Kidney glomerular epithelial cell (primary cell): ENCODE data around the gene TFB1M.
A peak's percentile ranks its signal among the peaks of the same experiment; 100 is the strongest.
"Not testable (repeated sequence)": the region's sequence is repeated elsewhere in the genome, so short reads cannot be mapped to it uniquely, and the experiment has no call there.

Source experiments
- DNase-seq: peaks from one replicate; lab custom pipeline; 2025; lab: John Stamatoyannopoulos, UW

TFB1M gene

DNA sequence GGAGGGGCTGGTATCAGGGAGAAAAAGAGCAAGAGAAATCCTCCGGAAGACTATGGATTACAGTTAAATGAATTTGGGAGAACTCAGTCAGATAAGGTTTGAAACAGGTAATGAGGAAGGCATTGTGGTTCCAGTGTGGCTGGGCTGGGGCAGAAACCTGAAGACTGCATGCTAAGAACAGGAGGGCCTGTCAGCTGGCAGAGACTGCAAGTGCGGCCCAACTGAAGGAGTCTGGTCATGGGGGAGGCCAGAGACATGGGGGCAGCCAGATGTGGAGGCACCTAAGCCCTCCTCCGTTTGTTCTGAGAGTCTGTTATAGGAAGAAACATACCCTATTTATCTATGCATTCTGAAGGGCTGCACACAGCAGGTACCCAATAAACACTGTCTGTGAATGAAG is 16.6 kb downstream of the TFB1M start:
- DNase-seq: no peak

- no peak for DNase-seq
These were observed 21.6 kb downstream of the TFB1M start for GRCh38 chr6:155292711-155293110.

- no peak for DNase-seq
These were observed 23.0 kb downstream of the TFB1M start for GRCh38 chr6:155291291-155291690.

- DNase-seq: no peak
These were observed 23.8 kb downstream of the TFB1M start for GRCh38 chr6:155290491-155290890.

GRCh38 chr6:155287762-155288161 is 26.5 kb downstream of the TFB1M start:
- DNase-seq: no peak

- DNase-seq: no peak
These were observed 29.5 kb downstream of the TFB1M start for GRCh38 chr6:155284775-155285174.

DNA sequence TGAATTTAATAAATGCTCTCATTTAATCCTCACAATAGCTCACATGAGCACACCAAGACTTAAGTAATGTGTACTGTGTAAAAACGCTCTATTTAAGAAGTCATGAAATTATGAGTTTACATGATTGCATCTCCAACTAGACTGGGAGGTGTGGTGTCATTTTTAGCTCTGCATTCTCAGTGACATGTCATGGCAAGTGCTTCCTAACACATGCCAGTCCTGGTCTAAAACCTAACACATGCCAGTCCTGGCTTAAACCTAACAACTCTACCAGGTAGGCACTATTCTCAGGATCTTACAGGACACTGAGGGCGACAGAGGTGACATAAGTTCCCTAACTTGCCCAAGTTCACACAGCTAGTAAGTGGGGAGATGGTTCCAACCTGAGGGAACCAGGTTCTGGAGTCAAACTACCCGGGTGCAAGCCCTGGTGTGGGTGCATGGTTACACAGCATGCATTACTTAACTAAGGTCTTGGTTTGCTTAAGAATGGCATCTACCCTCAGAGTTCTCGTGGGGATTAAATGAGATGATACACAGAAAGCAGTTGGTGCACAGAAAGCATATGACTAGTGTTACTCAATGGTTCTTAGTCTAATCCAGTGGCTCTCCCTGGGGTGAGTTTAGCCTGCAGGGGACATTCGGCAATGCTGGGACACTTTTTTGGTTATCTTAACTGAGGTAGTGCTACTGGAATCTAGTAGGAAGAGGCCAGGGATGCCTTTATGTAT is 35.8 kb downstream of the TFB1M start:
- DNase-seq: no peak

DNA sequence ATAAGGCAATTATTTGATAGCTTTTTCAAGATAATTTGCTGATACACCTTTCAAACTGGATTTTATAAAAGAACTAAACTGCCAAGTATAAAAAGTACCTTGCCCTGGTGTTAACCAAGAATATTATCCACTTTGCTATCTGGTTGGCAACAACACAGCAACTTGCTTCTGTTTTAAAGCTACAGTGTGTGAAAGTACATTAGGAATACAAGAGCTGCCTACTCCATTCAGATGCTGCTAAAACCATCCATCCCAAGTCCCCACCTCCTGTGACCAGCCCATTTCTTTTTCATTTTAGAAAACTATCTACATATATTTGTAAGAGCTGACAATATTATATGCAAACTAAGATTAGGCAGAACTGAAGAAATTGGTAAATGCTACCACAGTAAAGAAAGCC is 37.6 kb downstream of the TFB1M start:
- DNase-seq: no peak

GRCh38 chr6:155275808-155276480 is 38.3 kb downstream of the TFB1M start:
- no peak for DNase-seq

- DNase-seq: no peak
These were observed 39.8 kb downstream of the TFB1M start for GRCh38 chr6:155274533-155274932.

DNA sequence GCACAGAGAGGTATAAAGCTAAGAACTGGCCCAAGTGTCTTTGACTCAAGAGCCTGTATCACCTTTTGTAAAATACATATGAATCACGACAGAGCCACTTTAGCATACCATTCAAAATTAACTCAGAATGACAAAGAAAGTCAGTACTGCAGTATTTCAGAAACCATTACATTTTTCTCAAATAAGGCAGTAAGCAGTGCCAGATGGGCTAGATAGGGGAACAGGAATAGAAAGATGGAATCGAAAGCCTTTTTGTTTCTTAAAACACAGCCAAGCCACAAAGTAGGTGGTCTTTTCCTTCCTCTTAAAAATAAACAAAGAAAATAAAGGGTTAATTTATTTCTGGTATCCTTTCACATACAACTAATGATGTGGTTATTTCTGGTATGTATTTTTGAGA is 40.2 kb downstream of the TFB1M start:
- DNase-seq: no peak

GRCh38 chr6:155273431-155273830 is 40.9 kb downstream of the TFB1M start:
- DNase-seq: peak; percentile 66

DNA sequence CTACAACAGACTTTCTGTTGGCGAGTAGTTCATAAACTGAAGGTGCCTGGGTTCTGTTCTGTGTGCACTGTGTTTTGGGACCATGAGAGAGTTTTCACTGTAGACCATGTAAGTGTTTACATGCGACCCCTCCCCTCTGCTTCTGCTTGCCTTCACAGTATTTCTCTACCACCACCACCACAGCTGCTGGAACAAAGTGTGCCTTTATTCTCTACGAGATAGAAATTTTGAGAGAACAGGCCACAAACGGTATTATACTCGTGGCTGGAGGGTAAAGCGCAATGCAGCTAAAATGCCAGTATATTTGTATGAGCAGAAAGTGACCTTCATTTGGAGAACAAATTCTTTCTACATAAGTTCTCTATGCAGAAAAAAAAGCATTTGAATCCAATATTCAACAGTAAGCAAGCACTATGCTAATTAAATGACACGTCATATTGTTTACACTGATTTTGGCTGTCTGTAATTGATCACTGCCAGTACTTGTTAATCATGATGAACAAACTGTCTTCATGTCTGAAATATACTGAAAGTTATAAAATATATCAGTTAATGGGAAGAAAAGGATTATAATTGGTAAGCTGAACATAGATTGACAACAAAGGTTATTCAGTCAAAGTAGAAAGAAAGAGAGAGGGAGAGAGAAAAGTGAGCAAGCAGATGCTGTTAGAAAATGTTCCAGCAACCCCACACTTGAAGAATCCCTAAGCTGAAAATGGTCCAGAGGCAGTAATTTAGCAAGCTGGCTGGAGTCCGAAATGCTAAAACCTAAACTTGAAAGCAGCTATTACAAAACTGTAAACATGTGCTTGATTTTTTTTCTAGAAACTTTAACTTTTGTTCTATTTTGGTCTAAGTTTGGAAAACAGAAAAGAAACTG is 41.7 kb downstream of the TFB1M start:
- DNase-seq: no peak

- DNase-seq: no peak
These were observed 43.1 kb downstream of the TFB1M start for GRCh38 chr6:155271145-155271544.

GRCh38 chr6:155270561-155271091 is 43.7 kb downstream of the TFB1M start:
- DNase-seq: no peak

DNA sequence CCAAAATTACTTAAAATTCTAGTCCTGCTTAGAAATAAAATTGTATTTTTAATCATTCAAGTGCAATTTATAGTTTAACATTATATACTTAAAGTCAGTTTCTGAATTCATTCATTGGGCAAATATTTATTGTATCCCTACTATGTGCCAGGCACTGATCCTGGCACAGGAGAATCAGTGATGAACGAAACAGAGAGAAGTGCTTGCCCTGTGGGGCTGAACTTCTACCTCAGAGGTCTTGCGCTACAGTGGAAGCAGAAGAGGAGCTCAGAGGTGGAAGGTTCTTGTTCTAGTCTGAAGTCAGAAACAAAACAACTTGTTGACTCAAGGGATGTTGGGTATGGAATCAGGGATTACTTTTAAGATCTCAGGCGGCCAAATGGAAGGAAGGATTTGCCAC is 44.5 kb downstream of the TFB1M start:
- no peak for DNase-seq

- DNase-seq: not testable (repeated sequence)
These were observed 46.0 kb downstream of the TFB1M start for GRCh38 chr6:155268088-155268867.

- no peak for DNase-seq
These were observed 46.9 kb downstream of the TFB1M start for GRCh38 chr6:155267411-155267810.

- no peak for DNase-seq
These were observed 48.3 kb downstream of the TFB1M start for GRCh38 chr6:155265843-155266535.

GRCh38 chr6:155264693-155265320 is 49.5 kb downstream of the TFB1M start:
- no peak for DNase-seq
